Peyer's patch (tissue), 4 donors: ENCODE measurements around the gene HMGA1.

Experiments used
- CTCF ChIP-seq, 6 experiments: fragments of 450-650 bp in 4 of 6; fragments of 200-600 bp in 2 of 6; sonication (generic) in 1 of 6; IDR thresholded peaks; one replicate each; pipeline ENCODE4 v1.5.1; 2017 to 2019; ENCODE audit warnings: antibody characterized with exemption in 6 of 6, mild to moderate bottlenecking in 3 of 6, moderate library complexity in 1 of 6
- POLR2A ChIP-seq, 2 donors: fragments of 450-650 bp; IDR thresholded peaks; one replicate each; pipeline ENCODE4 v1.5.1; 2017; ENCODE audit warnings: antibody characterized with exemption in 2 of 2, mild to moderate bottlenecking in 2 of 2, moderate library complexity in 2 of 2

- TF ChIP-seq CTCF (IDR thresholded peaks at IDR 0.05) (peak in 5 of 6 experiments; percentile 34 to 49 (median 45)), POLR2A (IDR thresholded peaks at IDR 0.05) (no peak)
Measured at GRCh38 chr6:34237722-34238584, 1.3 kb downstream of the HMGA1 start.
